Stimulated activated CD8-positive, alpha-beta memory T cell treated with anti-CD3 and anti-CD28 coated beads, Interleukin-2, amount 100 ng/mL, for 48 hours (primary cell): ENCODE data around the gene SLCO6A1.
"Not testable (repeated sequence)": the region's sequence is repeated elsewhere in the genome, so short reads cannot be mapped to it uniquely, and the experiment has no call there.

Experiments
- DNase-seq, 2 donors: peaks; one replicate each; pipeline ENCODE4 v3.0.0-alpha.2; 2020; ENCODE audit warnings: low read depth in 2 of 2

SLCO6A1 gene, protein sequence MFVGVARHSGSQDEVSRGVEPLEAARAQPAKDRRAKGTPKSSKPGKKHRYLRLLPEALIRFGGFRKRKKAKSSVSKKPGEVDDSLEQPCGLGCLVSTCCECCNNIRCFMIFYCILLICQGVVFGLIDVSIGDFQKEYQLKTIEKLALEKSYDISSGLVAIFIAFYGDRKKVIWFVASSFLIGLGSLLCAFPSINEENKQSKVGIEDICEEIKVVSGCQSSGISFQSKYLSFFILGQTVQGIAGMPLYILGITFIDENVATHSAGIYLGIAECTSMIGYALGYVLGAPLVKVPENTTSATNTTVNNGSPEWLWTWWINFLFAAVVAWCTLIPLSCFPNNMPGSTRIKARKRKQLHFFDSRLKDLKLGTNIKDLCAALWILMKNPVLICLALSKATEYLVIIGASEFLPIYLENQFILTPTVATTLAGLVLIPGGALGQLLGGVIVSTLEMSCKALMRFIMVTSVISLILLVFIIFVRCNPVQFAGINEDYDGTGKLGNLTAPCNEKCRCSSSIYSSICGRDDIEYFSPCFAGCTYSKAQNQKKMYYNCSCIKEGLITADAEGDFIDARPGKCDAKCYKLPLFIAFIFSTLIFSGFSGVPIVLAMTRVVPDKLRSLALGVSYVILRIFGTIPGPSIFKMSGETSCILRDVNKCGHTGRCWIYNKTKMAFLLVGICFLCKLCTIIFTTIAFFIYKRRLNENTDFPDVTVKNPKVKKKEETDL

DNA sequence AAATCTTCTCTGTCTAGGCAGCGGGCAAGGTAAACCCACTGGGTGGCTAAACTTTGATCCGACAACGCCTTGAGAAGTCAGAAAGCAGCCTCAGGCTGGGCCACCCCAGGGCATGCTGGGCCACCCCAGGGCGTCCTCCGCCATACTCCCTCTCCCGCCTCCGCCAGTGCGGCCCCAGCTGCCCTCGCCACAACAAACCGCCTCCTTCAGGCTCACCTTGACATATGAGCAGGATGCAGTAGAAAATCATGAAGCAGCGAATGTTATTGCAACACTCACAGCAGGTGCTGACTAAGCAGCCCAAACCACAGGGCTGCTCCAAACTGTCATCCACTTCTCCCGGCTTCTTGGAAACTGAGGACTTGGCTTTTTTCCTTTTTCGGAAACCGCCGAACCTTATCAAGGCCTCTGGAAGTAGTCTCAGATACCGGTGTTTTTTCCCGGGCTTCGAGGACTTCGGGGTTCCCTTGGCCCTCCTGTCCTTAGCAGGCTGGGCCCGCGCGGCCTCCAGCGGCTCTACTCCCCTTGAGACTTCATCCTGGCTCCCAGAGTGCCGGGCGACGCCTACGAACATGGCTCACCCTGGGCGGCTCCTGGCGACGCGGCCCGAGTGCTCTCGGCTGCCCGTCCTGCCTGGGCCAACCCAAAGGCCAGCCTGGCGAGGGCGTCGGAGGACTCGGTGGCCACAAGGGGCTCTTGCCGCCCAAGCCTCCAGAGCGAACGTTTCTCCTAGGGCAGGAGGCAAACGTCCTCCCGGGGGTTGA lies at the start of gene SLCO6A1:
Gene SLCO6A1 (minus strand): TSS at position 731 of the 764 bp plus-strand sequence. CDS start 157 bp downstream, at position 574.
- DNase-seq = no peak

DNA sequence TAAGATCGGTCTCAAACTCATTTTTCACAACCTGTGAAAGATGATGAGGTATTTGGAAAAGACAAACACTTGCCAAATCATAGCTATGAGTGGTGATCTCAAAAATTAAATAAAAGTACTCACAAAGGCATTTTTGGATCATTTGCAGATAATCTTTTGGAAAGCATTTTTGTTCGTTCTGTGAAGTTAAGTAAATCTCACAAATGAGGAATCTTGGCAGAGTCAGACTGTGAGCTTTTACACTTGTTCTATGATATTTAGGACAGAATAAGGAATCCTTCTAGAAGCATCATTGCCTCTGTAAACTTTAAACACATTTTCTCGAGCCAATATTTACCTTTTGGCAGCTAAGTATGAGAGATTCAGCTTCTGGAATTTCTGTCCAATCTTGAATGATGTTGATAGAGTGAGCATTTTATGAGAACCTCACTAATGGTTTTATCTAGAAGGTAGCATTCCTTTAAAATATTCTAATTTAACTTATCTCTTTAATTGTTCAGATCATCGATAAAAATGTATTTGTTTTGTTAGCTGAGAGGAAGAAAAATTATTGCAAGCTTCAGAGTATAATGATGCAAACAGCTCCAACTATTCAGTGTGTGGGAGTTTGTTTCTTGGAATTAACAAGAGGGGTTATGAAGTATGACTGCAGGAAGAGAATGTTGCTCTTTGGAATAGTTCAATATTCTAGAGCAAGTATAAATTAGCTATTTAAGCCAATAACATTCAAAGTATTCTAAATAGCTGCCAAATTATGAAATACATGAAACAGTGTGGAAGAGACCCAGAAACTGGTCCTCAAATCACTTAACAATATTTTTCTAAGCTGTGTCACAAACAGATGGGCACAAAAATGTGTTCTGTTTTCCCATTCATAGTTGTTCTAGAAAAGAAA lies 48.6 kb upstream of the SLCO6A1 start:
- no peak for DNase-seq

DNA sequence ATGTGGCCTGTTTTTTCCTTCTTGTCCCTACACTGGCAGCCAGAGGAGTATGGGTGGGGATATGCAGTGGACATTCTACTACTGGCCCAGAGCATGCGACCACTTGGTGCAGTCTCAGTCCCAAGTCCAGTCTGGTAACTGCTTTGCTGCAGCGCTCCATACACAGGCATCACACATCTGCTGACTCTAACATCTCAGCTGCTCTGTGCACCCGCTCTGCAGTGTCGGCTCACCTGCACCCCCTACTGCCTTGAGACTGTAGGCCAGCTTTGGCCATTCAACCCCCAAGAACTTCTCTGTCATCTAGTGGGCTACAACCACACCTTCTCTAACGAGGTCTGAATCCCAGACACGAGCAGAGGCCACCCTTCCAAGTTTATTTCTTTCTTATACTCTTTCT lies 46.4 kb upstream of the SLCO6A1 start:
- DNase-seq = no peak

DNA sequence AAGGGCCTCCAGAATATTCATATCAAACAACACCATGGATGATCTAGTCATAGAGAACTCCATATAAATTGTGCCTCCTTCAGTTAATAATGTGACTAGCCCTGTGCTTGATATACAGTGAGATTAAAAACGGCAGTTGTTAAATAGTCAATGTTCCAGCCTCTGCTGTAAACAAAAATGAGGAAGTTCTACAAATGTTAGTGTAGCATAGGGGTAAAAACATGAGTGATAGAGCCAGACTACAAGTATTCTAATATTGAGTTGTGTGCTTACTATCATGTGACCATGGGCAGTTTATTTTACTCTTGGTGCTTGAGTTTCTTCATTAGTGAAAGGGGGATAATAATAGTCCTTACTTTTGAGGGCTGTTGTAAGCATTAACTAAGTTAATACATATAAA lies 43.3 kb upstream of the SLCO6A1 start:
- no peak for DNase-seq

DNA sequence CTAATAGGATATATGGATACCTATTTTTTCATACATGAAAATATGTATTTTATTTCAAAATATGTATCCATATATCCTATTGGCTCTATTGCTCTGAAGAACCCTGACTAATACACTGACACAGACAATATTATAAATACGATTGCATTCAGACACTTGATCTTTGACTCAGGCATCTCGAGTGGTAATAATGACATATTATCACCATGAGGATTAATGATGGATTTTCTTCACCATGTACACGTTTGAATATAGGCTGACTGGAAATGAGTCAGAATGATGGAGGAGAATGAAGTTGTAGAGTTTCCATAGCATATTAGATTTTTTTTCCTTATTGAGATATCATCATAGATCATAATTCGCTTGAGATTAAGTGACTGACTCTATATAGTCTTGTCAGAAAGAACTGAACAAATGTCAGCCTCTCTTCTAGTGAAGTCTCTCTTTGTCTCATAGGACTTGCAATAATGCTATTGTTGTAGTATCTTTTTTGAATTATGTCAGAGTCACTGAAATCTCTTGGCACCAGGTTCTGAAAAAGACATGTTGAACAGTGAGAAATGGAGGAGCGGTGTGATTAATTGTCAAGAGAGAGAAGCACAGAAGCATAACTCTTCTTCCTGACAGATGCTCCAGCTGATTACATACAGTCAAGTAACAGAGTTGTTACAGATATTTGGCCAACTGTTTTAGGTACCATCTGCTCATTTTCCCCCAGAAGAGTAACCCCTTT lies 41.4 kb upstream of the SLCO6A1 start:
- DNase-seq = no peak

DNA sequence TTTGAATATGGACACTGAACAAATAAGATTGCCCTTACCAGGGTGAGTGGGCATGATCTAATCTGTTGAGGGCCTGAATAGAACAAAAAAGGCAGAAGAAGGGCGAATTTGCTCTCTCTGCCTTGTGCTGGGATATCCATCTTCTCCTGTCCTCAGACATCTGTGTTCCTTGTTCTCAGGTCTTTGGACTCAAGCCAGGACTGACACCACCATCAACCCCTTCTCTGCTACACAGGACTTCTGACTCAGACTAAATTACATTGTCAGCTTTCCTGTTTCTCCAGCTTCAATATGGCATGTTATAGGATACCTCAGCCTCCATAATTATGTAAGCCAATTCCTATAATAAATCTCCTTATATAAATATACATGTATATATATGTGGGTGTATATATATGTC lies 40.8 kb upstream of the SLCO6A1 start:
- DNase-seq = no peak

DNA sequence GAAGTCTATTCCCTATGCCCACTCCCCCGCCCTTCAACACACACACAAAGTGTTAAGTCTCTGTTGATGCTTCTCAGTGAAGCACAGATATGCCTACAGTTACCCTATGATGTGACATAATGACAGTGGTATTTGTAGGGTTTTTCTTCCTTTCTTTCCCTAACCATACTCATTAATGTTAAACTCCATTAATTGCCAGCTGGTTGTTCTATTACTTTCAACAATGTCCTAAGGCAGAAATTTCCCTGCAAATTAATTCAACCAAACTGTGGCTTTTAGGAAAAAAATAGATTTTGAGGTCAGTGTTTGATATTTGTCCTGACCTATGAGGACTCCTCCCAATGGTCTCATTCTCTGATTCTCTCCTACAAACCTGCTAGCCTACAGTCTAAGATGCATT lies 38.2 kb upstream of the SLCO6A1 start:
- DNase-seq = no peak

DNA sequence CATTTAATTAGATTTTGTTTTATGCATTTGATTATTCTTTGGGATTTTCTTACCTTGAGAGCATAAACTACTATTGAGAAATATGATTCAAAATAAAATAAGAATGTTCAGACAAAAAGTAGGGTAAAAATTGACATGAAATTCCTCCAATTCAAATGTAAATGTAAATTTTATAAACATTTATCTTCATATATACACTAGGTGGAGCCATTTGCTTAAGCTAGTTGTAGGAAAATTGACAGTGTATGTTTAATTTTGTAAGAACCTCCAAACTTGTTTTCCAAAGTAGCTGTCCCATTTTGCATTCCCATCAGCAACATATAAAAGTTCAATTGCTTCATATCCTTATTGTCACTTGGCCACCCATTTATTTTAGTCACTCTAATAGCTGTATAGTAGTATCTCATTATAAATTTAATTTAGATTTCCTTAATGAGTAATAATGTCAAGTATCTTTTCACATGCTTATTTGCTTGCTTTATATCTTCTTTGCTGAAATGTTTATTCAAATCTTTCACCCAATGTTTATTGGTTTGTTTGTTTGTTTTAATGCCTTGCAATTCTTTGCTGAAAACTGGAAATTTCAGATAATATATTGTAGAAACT lies 37.6 kb upstream of the SLCO6A1 start:
- no peak for DNase-seq

DNA sequence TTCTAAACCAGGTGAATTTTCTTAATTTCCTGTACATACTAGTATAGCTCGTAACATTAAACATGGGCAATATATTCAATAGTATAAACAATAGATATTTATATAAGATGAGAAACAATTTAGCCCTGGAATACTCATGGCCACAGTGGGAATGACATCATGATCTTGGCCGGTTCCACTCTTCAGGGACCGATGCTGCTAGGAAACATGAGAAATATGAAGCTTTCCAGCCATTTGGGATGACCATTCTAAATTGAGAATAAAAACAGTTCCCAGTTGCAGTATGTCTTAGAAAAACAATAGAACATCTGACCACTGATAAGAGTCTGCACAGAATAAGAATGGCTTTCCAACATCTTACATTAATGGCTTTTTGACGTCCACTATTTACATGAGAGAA lies 33.3 kb upstream of the SLCO6A1 start:
- DNase-seq = no peak

DNA sequence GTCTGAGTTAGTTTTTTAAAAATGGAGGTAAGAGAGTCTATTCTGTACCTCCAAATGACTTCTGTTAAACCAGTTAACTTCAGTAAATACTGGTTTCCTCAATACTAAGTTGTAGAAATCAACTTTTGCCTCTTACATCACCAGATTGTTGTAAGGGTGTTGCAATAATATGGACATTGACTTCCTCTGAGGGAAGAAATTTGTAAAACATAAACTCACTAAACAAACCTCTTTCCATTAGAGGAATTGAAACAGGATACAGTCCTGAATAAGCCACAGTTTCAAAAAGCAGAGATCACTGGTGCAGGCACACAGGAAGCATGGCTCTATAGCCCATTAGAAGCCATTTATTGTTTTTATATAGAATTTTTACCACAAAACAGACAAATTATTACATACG lies 32.7 kb upstream of the SLCO6A1 start:
- no peak for DNase-seq

DNA sequence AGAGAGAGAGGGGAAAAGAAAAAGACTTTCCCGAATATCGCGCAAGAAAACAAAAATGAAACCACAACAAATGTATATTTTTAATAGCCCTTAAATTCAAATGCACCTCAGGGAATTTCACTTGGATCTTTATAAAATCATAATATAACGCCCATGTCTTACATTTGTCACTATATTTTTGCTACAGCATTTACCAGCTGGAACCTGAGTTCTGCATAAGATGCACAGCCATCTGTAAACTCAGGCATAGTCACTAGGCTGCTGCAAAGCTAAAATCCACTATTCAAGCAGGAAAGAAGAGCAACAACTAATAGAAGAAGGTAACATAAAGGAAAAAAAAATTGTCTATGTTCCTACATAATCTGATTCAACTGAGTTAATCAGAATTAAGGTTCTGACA lies 30.6 kb upstream of the SLCO6A1 start:
- DNase-seq = no peak

DNA sequence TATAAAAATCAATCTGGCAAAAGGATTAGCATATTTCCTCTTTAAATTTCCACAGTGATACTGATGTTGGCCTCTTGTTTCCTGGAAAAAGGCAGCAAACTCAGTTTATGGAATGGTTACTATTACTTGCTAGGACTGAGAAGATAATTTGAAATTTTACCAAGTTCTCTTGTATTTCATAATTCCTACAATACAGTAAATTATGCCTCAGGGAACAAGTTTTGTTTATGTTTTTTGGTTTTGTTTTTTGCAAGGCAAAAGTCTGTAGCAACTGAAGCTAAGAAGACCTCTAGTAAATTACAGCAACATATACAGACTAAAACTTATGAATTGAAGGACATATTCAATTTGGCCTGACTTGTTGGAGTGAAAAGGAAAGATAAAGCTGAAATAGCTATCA lies 30.2 kb upstream of the SLCO6A1 start:
- DNase-seq = no peak

DNA sequence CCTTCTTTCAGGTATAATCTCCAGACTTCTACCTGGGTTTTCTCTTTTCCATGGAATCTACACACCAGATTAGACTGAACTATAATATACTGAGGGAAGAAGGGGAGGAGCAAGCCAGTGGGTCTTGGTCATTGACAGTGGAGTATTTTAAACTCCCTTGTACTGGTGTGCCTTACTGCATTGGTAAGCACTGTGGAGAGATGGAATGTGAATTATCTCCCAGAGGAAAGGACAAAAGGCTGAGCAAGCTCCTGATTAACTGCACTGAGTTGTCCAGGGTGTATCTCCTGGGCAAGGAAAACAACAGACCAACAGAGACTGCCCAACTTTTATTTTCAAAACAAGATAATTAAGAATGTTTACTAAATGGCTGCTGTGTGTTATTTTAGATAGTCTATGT lies 29.8 kb upstream of the SLCO6A1 start:
- no peak for DNase-seq

DNA sequence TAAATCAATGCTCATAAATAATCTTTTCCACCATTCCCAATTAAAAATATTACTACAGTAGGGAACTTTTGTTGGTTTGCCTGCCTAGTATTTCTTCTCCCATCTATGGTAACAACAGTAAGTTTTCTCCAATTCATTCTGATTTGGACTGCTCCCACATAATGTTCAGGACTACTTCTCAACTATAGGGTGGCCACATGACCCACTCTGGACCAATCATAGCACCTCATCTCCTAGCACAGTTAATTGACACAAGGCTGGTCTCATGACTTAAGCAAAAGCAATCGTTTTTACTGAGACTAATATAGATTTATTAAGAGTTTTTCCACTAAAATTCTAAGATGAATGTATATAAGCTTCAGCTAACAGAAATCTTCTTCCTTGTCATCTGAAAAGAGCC lies 28.7 kb upstream of the SLCO6A1 start:
- DNase-seq = no peak

DNA sequence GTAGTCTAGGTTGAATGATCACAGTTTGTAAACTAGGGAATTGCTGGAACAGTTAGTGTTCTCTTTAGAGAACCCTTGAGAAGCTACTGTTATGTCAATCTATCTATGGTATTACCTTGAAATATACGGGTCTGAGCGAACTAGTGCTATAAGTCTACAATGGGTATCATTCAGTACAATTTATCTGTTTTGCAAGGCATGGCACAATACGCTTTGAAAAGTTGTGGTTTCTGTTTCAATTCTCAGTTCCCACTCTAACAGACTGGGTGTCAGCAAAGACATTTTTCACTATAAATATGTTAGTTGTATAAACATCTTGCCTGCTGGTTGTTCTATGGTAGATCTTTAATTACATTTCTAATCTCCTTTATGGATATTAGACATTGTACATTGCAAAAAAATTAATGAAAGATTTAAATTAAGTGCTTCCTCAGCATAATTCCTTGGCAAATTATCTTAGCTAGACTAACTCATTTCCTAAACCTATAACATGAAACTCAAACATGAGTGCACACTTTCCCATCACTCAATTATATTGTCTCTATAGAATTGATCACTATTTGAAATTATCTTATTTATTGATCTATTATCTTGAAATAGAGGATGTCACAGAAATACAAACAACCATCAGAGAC lies 24.9 kb upstream of the SLCO6A1 start:
- DNase-seq = no peak

DNA sequence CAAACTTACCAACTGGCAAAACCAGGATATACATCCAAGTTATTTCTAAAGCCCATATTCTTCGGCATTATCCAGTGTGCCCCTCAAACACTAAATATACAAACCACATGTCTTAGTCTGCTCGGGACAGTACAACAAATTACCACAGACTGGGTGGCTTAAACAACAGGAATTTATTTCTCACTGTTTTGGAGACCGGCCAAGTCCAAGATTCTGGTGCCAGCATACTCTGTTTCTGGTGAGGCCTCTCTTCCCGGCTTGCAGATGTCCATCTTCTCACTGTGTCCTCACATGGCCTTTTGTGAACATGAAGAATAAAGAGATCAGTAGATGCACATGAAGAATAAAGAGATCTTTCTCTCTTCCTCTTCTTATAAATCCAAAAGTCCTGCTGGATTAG lies 12.9 kb upstream of the SLCO6A1 start:
- DNase-seq = no peak

DNA sequence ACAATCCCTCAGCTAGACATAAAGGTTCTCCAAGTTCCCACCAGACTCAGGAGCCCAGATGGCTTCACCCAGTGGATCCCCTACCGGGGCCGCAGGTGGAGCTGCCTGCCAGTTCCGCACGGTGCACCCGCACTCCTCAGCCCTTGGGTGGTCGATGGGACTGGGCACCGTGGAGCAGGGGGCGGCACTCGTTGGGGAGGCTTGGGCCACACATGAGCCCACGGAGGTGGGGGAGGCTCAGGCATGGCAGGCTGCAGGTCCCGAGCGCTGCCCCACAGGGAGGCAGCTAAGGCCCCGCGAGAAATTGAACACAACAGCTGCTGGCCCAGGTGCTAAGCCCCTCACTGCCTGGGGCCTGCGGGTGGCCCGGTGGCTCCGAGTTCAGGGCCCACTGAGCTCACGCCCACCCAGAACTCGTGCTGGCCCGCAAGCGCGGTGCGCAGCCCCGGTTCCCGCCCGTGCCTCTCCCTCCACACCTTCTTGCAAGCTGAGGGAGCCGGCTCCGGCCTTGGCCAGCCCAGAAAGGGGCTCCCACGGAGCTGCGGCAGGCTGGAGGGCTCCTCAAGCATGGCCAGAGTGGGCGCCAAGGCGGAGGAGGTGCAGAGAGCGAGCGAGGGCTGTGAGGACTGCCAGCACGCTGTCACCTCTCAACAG lies 7.4 kb downstream of the SLCO6A1 start:
- DNase-seq = not testable (repeated sequence)

DNA sequence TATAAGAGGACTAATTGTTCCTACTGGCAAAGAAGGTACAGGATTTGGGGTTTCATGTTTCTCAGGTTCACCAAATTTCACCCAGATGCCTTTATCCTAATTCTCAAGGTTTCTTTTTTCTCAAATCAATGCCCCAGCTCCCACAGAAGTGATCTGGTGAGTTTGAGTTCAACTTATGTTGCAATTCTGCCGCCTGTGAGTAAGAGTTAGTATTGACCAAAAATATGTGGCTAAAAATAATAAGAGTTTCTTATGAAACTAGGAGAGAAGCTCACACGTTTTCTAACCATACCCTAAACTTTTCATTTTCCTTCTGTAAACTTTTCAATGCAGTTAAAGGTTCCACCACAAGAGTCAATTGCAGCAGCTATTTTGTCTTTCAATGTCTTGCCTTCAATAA lies 15.1 kb downstream of the SLCO6A1 start:
- no peak for DNase-seq

DNA sequence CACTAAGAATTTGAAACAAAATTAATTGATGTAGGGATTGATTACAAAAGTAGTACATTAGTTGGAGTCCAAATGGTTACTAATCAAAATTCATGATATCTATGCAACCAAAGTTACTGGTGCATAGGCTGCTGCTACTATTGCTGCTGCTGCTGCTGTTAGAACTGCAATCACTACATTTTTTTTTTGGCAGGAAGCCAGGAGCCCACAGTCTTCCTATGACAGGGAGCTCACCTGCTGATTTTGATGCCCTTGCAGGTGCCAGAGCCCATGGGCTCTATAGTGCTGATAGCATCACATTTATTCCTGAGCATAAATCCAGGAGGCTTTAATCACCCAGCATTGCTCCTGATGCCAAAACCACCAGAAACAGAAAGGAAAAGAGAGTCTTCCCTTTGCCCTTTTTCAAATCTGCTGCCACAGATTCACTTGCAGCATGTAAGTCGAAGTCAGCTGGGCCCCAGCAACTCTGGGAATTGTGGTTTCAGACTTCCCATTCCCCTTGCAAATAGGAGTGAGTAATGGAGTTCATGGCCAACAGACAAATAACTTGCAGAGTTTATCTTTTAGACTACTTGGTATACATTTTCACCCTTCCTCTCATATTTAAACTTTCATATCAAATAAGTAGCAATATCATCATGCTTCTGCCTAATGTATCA lies 17.6 kb downstream of the SLCO6A1 start:
- no peak for DNase-seq
